Retinal pigment epithelial cell (primary cell): ENCODE results near the gene PSTPIP2.

Experiments used
- DNase-seq: peaks from one replicate; pipeline ENCODE4 v3.0.0-alpha.2; 2010; ENCODE audit warnings: low read depth
- H3K4me3 ChIP-seq: 2 replicates; pipeline ENCODE4 v1.5.1; 2011; ENCODE audit warnings: mild to moderate bottlenecking, low read length, control low read depth, moderate library complexity
- TF ChIP-seq, protein P1 (sequence below): conservative IDR thresholded peaks from 2 replicates; pipeline ENCODE4 v1.5.1; 2011; ENCODE audit warnings: low read depth, low read length, control low read depth, inconsistent platforms

PSTPIP2 gene, protein sequence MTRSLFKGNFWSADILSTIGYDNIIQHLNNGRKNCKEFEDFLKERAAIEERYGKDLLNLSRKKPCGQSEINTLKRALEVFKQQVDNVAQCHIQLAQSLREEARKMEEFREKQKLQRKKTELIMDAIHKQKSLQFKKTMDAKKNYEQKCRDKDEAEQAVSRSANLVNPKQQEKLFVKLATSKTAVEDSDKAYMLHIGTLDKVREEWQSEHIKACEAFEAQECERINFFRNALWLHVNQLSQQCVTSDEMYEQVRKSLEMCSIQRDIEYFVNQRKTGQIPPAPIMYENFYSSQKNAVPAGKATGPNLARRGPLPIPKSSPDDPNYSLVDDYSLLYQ

GRCh38 chr18:46071653-46072375 is at the start of gene PSTPIP2:
Gene PSTPIP2 (minus strand): TSS chr18:46072260. CDS start chr18:46072188, 72 bp downstream.
- no peak for DNase-seq
- H3K4me3 ChIP-seq, result peak within 1 kb of the TSS; percentile 61
- TF ChIP-seq, protein P1, sequence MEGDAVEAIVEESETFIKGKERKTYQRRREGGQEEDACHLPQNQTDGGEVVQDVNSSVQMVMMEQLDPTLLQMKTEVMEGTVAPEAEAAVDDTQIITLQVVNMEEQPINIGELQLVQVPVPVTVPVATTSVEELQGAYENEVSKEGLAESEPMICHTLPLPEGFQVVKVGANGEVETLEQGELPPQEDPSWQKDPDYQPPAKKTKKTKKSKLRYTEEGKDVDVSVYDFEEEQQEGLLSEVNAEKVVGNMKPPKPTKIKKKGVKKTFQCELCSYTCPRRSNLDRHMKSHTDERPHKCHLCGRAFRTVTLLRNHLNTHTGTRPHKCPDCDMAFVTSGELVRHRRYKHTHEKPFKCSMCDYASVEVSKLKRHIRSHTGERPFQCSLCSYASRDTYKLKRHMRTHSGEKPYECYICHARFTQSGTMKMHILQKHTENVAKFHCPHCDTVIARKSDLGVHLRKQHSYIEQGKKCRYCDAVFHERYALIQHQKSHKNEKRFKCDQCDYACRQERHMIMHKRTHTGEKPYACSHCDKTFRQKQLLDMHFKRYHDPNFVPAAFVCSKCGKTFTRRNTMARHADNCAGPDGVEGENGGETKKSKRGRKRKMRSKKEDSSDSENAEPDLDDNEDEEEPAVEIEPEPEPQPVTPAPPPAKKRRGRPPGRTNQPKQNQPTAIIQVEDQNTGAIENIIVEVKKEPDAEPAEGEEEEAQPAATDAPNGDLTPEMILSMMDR, result no peak

- TF ChIP-seq, protein P1, result no peak
- no peak for DNase-seq
- H3K4me3 ChIP-seq, result no peak overlapping the region
Measured at GRCh38 chr18:46113751-46114150, 41.7 kb upstream of the PSTPIP2 start.

DNA sequence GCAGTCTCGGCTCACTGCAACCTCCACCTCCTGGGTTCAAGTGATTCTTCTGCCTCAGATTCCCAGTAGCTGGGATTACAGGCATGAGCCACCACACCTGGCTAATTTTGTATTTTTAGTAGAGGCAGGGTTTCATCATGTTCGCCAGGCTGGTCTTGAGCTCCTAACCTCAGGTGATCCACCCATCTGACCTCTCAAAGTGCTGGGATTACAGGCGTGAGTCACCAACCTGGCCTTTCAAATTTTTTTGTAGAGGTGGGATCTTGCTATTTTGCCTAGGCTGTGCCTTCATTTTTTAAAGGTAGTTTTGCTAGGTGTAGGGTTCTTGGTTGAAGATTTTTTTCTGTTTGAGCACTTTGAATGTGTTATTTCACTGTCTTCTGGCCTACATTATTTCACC is 38.3 kb upstream of the PSTPIP2 start:
- H3K4me3 ChIP-seq, result no peak overlapping the region
- no peak for DNase-seq
- TF ChIP-seq, protein P1, result no peak

- no peak overlapping the region for H3K4me3 ChIP-seq
- TF ChIP-seq, protein P1, result no peak
- no peak for DNase-seq
Measured at GRCh38 chr18:46109386-46109785, 37.3 kb upstream of the PSTPIP2 start.

DNA sequence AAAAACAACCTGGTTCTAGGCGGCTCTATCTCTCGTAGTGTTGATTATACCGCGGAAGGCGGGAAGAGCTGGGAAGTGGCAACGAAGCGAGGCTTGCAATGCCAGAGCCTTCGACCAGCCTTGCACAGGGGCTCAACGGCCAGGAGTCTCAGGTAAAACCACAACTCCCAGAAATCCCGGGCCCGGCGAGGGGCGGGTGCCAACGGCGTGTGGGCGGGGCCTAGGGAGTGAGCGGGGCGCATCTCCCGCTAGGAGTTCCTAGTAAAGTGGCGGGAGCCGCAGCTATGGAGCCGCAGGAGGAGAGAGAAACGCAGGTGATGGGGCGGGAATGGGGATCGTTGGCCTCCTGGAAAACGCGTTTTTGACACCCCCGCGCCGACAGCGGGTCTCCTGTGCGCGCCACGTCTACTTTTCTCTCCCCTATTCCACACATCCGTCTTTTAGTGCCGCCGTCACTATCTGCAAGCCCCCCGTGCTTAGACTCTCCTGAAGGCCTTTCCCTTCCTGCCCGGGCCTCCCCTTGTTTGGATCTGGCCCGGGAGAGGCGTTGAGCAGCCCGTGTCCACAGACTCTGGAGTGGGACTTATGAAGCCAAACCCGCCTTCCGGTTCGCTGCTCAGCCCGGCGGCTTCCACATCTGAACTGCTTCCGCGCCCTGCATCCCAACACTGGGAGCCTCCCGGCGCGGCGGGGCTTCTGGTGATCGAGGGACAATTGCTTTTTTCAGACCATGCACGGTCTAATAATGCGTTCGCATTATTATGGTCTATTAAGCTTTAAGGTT is 32.3 kb upstream of the PSTPIP2 start, which contains the start of gene HAUS1:
Gene HAUS1, plus strand, starts transcription at position 258 of the 784 bp plus-strand sequence. Its CDS starts 27 bp downstream, at position 285.
- DNase-seq, result peak; percentile 43
- peak within 1 kb of the TSS; percentile 89 for H3K4me3 ChIP-seq
- TF ChIP-seq, protein P1, result no peak

DNA sequence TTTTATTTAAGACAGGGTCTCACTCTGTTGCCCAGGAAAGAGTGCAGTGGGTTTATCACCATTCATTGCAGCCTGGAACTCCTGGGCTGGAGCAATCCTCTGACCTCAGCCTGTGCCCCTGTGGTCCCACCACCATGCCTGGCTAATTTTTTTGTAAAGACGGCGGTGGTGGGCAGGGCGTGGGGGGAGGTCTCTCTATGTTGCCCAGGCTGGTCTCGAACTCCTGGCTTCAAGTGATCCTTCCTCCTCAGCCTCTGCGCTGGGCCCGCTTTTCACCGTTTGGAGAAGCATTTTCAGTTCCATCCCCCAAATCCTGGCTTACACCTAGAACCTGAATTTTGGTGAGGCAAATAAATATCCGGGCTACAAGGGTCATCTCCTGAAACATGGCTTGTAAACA is 27.4 kb upstream of the PSTPIP2 start:
- H3K4me3 ChIP-seq, result no peak overlapping the region
- TF ChIP-seq, protein P1, result no peak
- no peak for DNase-seq
